CD8-positive, alpha-beta memory T cell (primary cell): ENCODE data around the gene RIPOR2. TPM values are rescaled to one million over a fixed set of nuclear protein-coding genes. Genes with fewer than 3 reads are reported as not detected.
"Not testable (repeated sequence)": the region's sequence is repeated elsewhere in the genome, so short reads cannot be mapped to it uniquely, and the experiment has no call there.

Experiments
- CTCF ChIA-PET: fragments of 350-600 bp; sonication (Branson Sonifier 250); formaldehyde crosslinking; loops from one replicate; lab custom pipeline; 2021; ENCODE audit warnings: antibody characterized with exemption; lab: Charles Lee
- POLR2A ChIA-PET: fragments of 350-600 bp; sonication (Branson Sonifier 250); formaldehyde crosslinking; loops from one replicate; lab custom pipeline; 2021; ENCODE audit warnings: antibody characterized with exemption; lab: Charles Lee
- DNase-seq, 5 donors: peaks; one replicate each; pipeline versions ENCODE4 v3.0.0 to v3.0.0-alpha.2; 2020 to 2022; ENCODE audit warnings: mixed read lengths in 1 of 5
- H3K27ac ChIP-seq: one replicate; pipeline ENCODE4 v1.7.0; 2013; ENCODE audit warnings: low read depth, mild to moderate bottlenecking, low read length, moderate library complexity
- H3K27me3 ChIP-seq: 2 replicates; pipeline ENCODE4 v1.7.0; 2013; ENCODE audit warnings: low read length, mild to moderate bottlenecking; ENCODE audit not compliant: insufficient read depth, poor library complexity, severe bottlenecking
- H3K36me3 ChIP-seq: 2 replicates; pipeline ENCODE4 v1.7.0; 2013; ENCODE audit warnings: mild to moderate bottlenecking, low read length, moderate library complexity; ENCODE audit not compliant: insufficient read depth
- H3K4me1 ChIP-seq: 2 replicates; pipeline ENCODE4 v1.7.0; 2013; ENCODE audit warnings: mild to moderate bottlenecking, low read length, moderate library complexity; ENCODE audit not compliant: insufficient read depth
- H3K4me3 ChIP-seq: 2 replicates; pipeline ENCODE4 v1.7.0; 2013; ENCODE audit warnings: mild to moderate bottlenecking, low read length
- H3K9me3 ChIP-seq: 2 replicates; pipeline ENCODE4 v1.7.0; 2013; ENCODE audit warnings: mild to moderate bottlenecking, low read length
- H3K27ac Mint-ChIP-seq, 8 donors: one replicate each; pipeline ENCODE4 v1.8.0; 2020 to 2021; ENCODE audit warnings: mixed read lengths in 8 of 8, mild to moderate bottlenecking in 6 of 8, inconsistent platforms in 3 of 8, moderate library complexity in 3 of 8
- H3K27me3 Mint-ChIP-seq, 2 donors: one replicate each; pipeline ENCODE4 v1.8.0; 2020 to 2021; ENCODE audit warnings: mixed read lengths in 2 of 2, mild to moderate bottlenecking in 1 of 2, moderate library complexity in 1 of 2
- H3K36me3 Mint-ChIP-seq, 3 donors: one replicate each; pipeline ENCODE4 v1.8.0; 2020 to 2021; ENCODE audit warnings: mixed read lengths in 3 of 3, inconsistent platforms in 1 of 3, mild to moderate bottlenecking in 1 of 3
- H3K4me1 Mint-ChIP-seq, 3 donors: one replicate each; pipeline ENCODE4 v1.8.0; 2020 to 2021; ENCODE audit warnings: mixed read lengths in 3 of 3, inconsistent platforms in 1 of 3, mild to moderate bottlenecking in 1 of 3
- H3K4me3 Mint-ChIP-seq, 7 donors: one replicate each; pipeline ENCODE4 v1.8.0; 2020 to 2021; ENCODE audit warnings: mixed read lengths in 7 of 7, mild to moderate bottlenecking in 6 of 7, moderate library complexity in 4 of 7, inconsistent platforms in 2 of 7
- H3K9me3 Mint-ChIP-seq, 5 donors: one replicate each; pipeline ENCODE4 v1.8.0; 2020 to 2022; ENCODE audit warnings: mixed read lengths in 5 of 5, mild to moderate bottlenecking in 3 of 5, moderate library complexity in 2 of 5, inconsistent platforms in 1 of 5
- polyA plus RNA-seq: library from polyadenylated mRNA; unstranded; fragments of 300-500 nt; fragmentation: Illumina TruSeq; gene quantifications from one replicate; pipeline ENCODE4 v1.2.3, GENCODE V29; 2021
- total RNA-seq, 2 experiments: library from RNA; stranded (reverse); gene quantifications; one replicate each; pipeline ENCODE4 v1.2.3, GENCODE V29; 2021

RIPOR2 gene
- total and polyA plus RNA-seq, 3 experiments from 2014 or later, result 54.4 to 427 (median 58.2) TPM

GRCh38 chr6:24883618-24884017 lies 52.1 kb downstream of the RIPOR2 start:
- no peaks in the 10 kb centered on the region for H3K27me3 ChIP-seq
- H3K4me1 Mint-ChIP-seq, result peaks cover 86 to 96% (median 94%) of the 10 kb centered on the region in 3 donors
- no peak for DNase-seq
- no peaks in the 10 kb centered on the region for H3K27me3 Mint-ChIP-seq
- H3K9me3 ChIP-seq, result no peaks in the 10 kb centered on the region
- peaks cover 0 to 1% (median 0%) of the 10 kb centered on the region in 5 donors for H3K9me3 Mint-ChIP-seq
- H3K36me3 ChIP-seq, result peaks cover 18% of the 10 kb centered on the region
- H3K4me1 ChIP-seq, result peaks cover 84% of the 10 kb centered on the region
- no peak overlapping the region for H3K27ac ChIP-seq
- ChIA-PET CTCF (interaction anchor here (1.0 kb wide), 1 partner anchor 50 kb away, joined by 3 read pairs; no protein-coding TSS in a partner anchor), POLR2A (no interaction called here)
- peaks cover 4 to 79% (median 24%) of the 10 kb centered on the region in 3 donors for H3K36me3 Mint-ChIP-seq
- peak overlapping the region in 6 of 7 donors; percentile 58 to 82 (median 74) for H3K4me3 Mint-ChIP-seq
- no peak overlapping the region for H3K4me3 ChIP-seq
- peak overlapping the region; percentile 73 to 94 (median 90) for H3K27ac Mint-ChIP-seq

GRCh38 chr6:24882835-24883555 lies 52.8 kb downstream of the RIPOR2 start:
- H3K9me3 ChIP-seq, result no peaks in the 10 kb centered on the region
- no peak overlapping the region for H3K4me3 ChIP-seq
- POLR2A ChIA-PET, result interaction anchor here (0.5 to 0.6 kb wide), 2 partner anchors 17 to 52 kb away, joined by 3 to 9 read pairs; no protein-coding TSS in a partner anchor
- Mint-ChIP-seq H3K4me3 (peak overlapping the region in 6 of 7 donors; percentile 14 to 82 (median 74)), H3K9me3 (peaks cover 0 to 2% (median 0%) of the 10 kb centered on the region in 5 donors), H3K27me3 (no peaks in the 10 kb centered on the region), H3K27ac (peak overlapping the region; percentile 73 to 94 (median 90)), H3K36me3 (peaks cover 8 to 83% (median 26%) of the 10 kb centered on the region in 3 donors), H3K4me1 (peaks cover 84 to 96% (median 94%) of the 10 kb centered on the region in 3 donors)
- peaks cover 18% of the 10 kb centered on the region for H3K36me3 ChIP-seq
- H3K27me3 ChIP-seq, result no peaks in the 10 kb centered on the region
- no peak overlapping the region for H3K27ac ChIP-seq
- CTCF ChIA-PET, result interaction anchor here (0.9 to 3.7 kb wide), 9 partner anchors 10 to 135 kb away, joined by 3 to 13 read pairs (median 3); partner anchors contain the start of gene RIPOR2
- no peak for DNase-seq
- H3K4me1 ChIP-seq, result peaks cover 79% of the 10 kb centered on the region

- peak overlapping the region; percentile 64 to 96 (median 89) for H3K27ac Mint-ChIP-seq
- no peaks in the 10 kb centered on the region for H3K9me3 ChIP-seq
- H3K4me3 ChIP-seq, result no peak overlapping the region
- no peak for DNase-seq
- peaks cover 83 to 96% (median 94%) of the 10 kb centered on the region in 3 donors for H3K4me1 Mint-ChIP-seq
- ChIA-PET POLR2A (interaction anchor here (0.6 kb wide), 1 partner anchor 53 kb away, joined by 9 read pairs; no protein-coding TSS in a partner anchor), CTCF (interaction anchor here (0.9 to 3.7 kb wide), 8 partner anchors 9 to 135 kb away, joined by 3 to 13 read pairs (median 3); partner anchors contain the start of gene RIPOR2)
- peaks cover 0 to 6% (median 6%) of the 10 kb centered on the region in 5 donors for H3K9me3 Mint-ChIP-seq
- H3K4me1 ChIP-seq, result peaks cover 76% of the 10 kb centered on the region
- H3K4me3 Mint-ChIP-seq, result peak overlapping the region in 4 of 7 donors; percentile 15 to 78 (median 32)
- no peaks in the 10 kb centered on the region for H3K27me3 ChIP-seq
- no peak overlapping the region for H3K27ac ChIP-seq
- H3K27me3 Mint-ChIP-seq, result no peaks in the 10 kb centered on the region
- H3K36me3 ChIP-seq, result peaks cover 19% of the 10 kb centered on the region
- peaks cover 15 to 85% (median 31%) of the 10 kb centered on the region in 3 donors for H3K36me3 Mint-ChIP-seq
Observed at GRCh38 chr6:24882295-24882694, 53.5 kb downstream of the RIPOR2 start.

- Mint-ChIP-seq H3K4me1 (peaks cover 84 to 96% (median 94%) of the 10 kb centered on the region in 3 donors), H3K27ac (peak overlapping the region in 7 of 8 donors; percentile 64 to 93 (median 85)), H3K36me3 (peaks cover 22 to 85% (median 35%) of the 10 kb centered on the region in 3 donors), H3K9me3 (peaks cover 0 to 8% (median 6%) of the 10 kb centered on the region in 5 donors), H3K27me3 (no peaks in the 10 kb centered on the region), H3K4me3 (peak overlapping the region in 4 of 7 donors; percentile 24 to 60 (median 48))
- H3K4me1 ChIP-seq, result peaks cover 76% of the 10 kb centered on the region
- peaks cover 28% of the 10 kb centered on the region for H3K36me3 ChIP-seq
- ChIA-PET CTCF (interaction anchor here (1.5 to 3.7 kb wide), 2 partner anchors 54 to 111 kb away, joined by 3 to 13 read pairs; partner anchors contain the start of gene RIPOR2), POLR2A (interaction anchor here (0.5 to 0.6 kb wide), 2 partner anchors 12 to 110 kb away, joined by 3 read pairs; no protein-coding TSS in a partner anchor)
- no peaks in the 10 kb centered on the region for H3K9me3 ChIP-seq
- DNase-seq, result no peak
- H3K27me3 ChIP-seq, result no peaks in the 10 kb centered on the region
- no peak overlapping the region for H3K4me3 ChIP-seq
- no peak overlapping the region for H3K27ac ChIP-seq
Observed at GRCh38 chr6:24881376-24881775, 54.4 kb downstream of the RIPOR2 start.

- ChIA-PET CTCF (interaction anchor here (1.3 to 3.7 kb wide), 6 partner anchors 8 to 138 kb away, joined by 3 to 13 read pairs (median 4); partner anchors contain the start of gene RIPOR2), POLR2A (no interaction called here)
- Histone ChIP-seq H3K36me3 (peaks cover 33% of the 10 kb centered on the region), H3K4me3 (no peak overlapping the region), H3K4me1 (peaks cover 74% of the 10 kb centered on the region), H3K27ac (no peak overlapping the region), H3K27me3 (no peaks in the 10 kb centered on the region), H3K9me3 (no peaks in the 10 kb centered on the region)
- H3K27me3 Mint-ChIP-seq, result no peaks in the 10 kb centered on the region
- H3K27ac Mint-ChIP-seq, result peak overlapping the region; percentile 47 to 87 (median 76)
- peaks cover 26 to 87% (median 36%) of the 10 kb centered on the region in 3 donors for H3K36me3 Mint-ChIP-seq
- peaks cover 0 to 8% (median 6%) of the 10 kb centered on the region in 5 donors for H3K9me3 Mint-ChIP-seq
- peaks cover 84 to 97% (median 94%) of the 10 kb centered on the region in 3 donors for H3K4me1 Mint-ChIP-seq
- no peak overlapping the region for H3K4me3 Mint-ChIP-seq
- no peak for DNase-seq
Observed at GRCh38 chr6:24880451-24880850, 55.3 kb downstream of the RIPOR2 start.

GRCh38 chr6:24879351-24879750 lies 56.4 kb downstream of the RIPOR2 start:
- POLR2A ChIA-PET, result no interaction called here
- Histone ChIP-seq H3K36me3 (peaks cover 44% of the 10 kb centered on the region), H3K9me3 (no peaks in the 10 kb centered on the region)

GRCh38 chr6:24877747-24878146 lies 58.0 kb downstream of the RIPOR2 start:
- DNase-seq, POLR2A ChIA-PET, H3K9me3 ChIP-seq, H3K4me3 ChIP-seq, H3K27me3 ChIP-seq, H3K9me3 Mint-ChIP-seq, H3K27ac ChIP-seq, H3K27me3 Mint-ChIP-seq: not testable (repeated sequence)
- Mint-ChIP-seq H3K4me1 (peaks cover 84 to 98% (median 92%) of the 10 kb centered on the region in 3 donors), H3K36me3 (peaks cover 26 to 93% (median 47%) of the 10 kb centered on the region in 3 donors), H3K27ac (peak overlapping the region; percentile 48 to 94 (median 80)), H3K4me3 (peak overlapping the region in 6 of 7 donors; percentile 2 to 78 (median 18))
- H3K4me1 ChIP-seq, result peaks cover 60% of the 10 kb centered on the region
- CTCF ChIA-PET, result interaction anchor here (2.6 kb wide), 1 partner anchor 56 kb away, joined by 8 read pairs; no protein-coding TSS in a partner anchor
- peaks cover 50% of the 10 kb centered on the region for H3K36me3 ChIP-seq

More at GRCh38 chr6:24879351-24879750, 56.4 kb downstream of the RIPOR2 start:
- DNase-seq, result no peak
- H3K4me1 ChIP-seq, result peaks cover 72% of the 10 kb centered on the region
- H3K4me3 Mint-ChIP-seq, result peak overlapping the region in 2 of 7 donors; percentile 11 to 27
- H3K4me1 Mint-ChIP-seq, result peaks cover 85 to 98% (median 94%) of the 10 kb centered on the region in 3 donors
- CTCF ChIA-PET, result interaction anchor here (0.9 to 3.7 kb wide), 6 partner anchors 9 to 139 kb away, joined by 3 to 13 read pairs (median 4); partner anchors contain the start of gene RIPOR2
- H3K9me3 Mint-ChIP-seq, result peaks cover 0 to 8% (median 6%) of the 10 kb centered on the region in 5 donors
- H3K4me3 ChIP-seq, result no peak overlapping the region
- no peaks in the 10 kb centered on the region for H3K27me3 Mint-ChIP-seq
- H3K27ac ChIP-seq, result no peak overlapping the region
- peak overlapping the region; percentile 39 to 94 (median 76) for H3K27ac Mint-ChIP-seq
- peaks cover 26 to 88% (median 43%) of the 10 kb centered on the region in 3 donors for H3K36me3 Mint-ChIP-seq
- no peaks in the 10 kb centered on the region for H3K27me3 ChIP-seq
